Gastrocnemius medialis (tissue), 4 donors: ENCODE results near the gene MDM2.

Source experiments
- CTCF ChIP-seq, 5 experiments: fragments of 450-650 bp in 3 of 5; fragments of 200-600 bp in 2 of 5; sonication (generic) in 2 of 5; IDR thresholded peaks in 4 of 5; conservative IDR thresholded peaks in 1 of 5; 1 replicate in 4 of 5; 2 replicates in 1 of 5; pipeline ENCODE4 v1.5.1; 2016 to 2019; ENCODE audit warnings: antibody characterized with exemption in 5 of 5, mild to moderate bottlenecking in 3 of 5, moderate library complexity in 3 of 5
- POLR2A ChIP-seq, 2 donors: fragments of 450-650 bp; IDR thresholded peaks; one replicate each; pipeline ENCODE4 v1.6.1; 2017; ENCODE audit warnings: antibody characterized with exemption in 2 of 2, mild to moderate bottlenecking in 2 of 2, moderate library complexity in 2 of 2

- TF ChIP-seq CTCF (IDR thresholded peaks at IDR 0.05 in 4 of 5, conservative IDR thresholded peaks at IDR 0.05 in 1 of 5): no peak
- TF ChIP-seq POLR2A (IDR thresholded peaks at IDR 0.05): no peak
These were observed 3.1 kb upstream of the MDM2 start for GRCh38 chr12:68804657-68805591.
